ENCODE results near the gene NEK11.

NEK11 gene

GRCh38 chr3:131387796-131388489 lies 361.3 kb downstream of the NEK11 start:
- no peak for DNase-seq (ENCODE audit: low read depth, low spot score)
- no peaks in the 10 kb centered on the region for H3K4me1 ChIP-seq (ENCODE audit: insufficient read depth, insufficient read length)

GRCh38 chr3:131388490-131388799 lies 361.8 kb downstream of the NEK11 start:
- Histone ChIP-seq H3K9me3 (ENCODE audit: insufficient read depth, low read length) (no peaks in the 10 kb centered on the region), H3K9ac (ENCODE audit: insufficient read length, low read depth) (no peak overlapping the region), H3K4me3 (ENCODE audit: insufficient read length, low read depth) (no peak overlapping the region), H3K36me3 (ENCODE audit: insufficient read depth, insufficient read length, low read length) (peaks cover 40% of the 10 kb centered on the region), H3K4me1 (ENCODE audit: insufficient read depth, insufficient read length) (no peaks in the 10 kb centered on the region), H3K27me3 (ENCODE audit: insufficient read depth, insufficient read length) (no peaks in the 10 kb centered on the region)
- no peak for TF ChIP-seq SUZ12 (IDR thresholded peaks at IDR 0.05; ENCODE audit: extremely low read depth, insufficient read depth, insufficient read length)
- TF ChIP-seq YY1 (IDR thresholded peaks at IDR 0.05; ENCODE audit: insufficient read depth, insufficient read length) = no peak
- no peak for TF ChIP-seq ZNF274 (IDR thresholded peaks at IDR 0.05; ENCODE audit: low read depth, low read length)
- DNase-seq (ENCODE audit: low read depth, low spot score) = no peak

More at GRCh38 chr3:131387796-131388489, 361.3 kb downstream of the NEK11 start:
- no peaks in the 10 kb centered on the region for H3K27me3 ChIP-seq (ENCODE audit: insufficient read depth, insufficient read length)
- no peak for TF ChIP-seq ZNF274 (IDR thresholded peaks at IDR 0.05; ENCODE audit: low read depth, low read length)
- TF ChIP-seq YY1 (IDR thresholded peaks at IDR 0.05; ENCODE audit: insufficient read depth, insufficient read length) = no peak
- no peak for TF ChIP-seq SUZ12 (IDR thresholded peaks at IDR 0.05; ENCODE audit: extremely low read depth, insufficient read depth, insufficient read length)
- H3K4me3 ChIP-seq (ENCODE audit: insufficient read length, low read depth) = no peak overlapping the region
- H3K9ac ChIP-seq (ENCODE audit: insufficient read length, low read depth) = no peak overlapping the region
- no peaks in the 10 kb centered on the region for H3K9me3 ChIP-seq (ENCODE audit: insufficient read depth, low read length)
- peaks cover 45% of the 10 kb centered on the region for H3K36me3 ChIP-seq (ENCODE audit: insufficient read depth, insufficient read length, low read length)

- DNase-seq (ENCODE audit: low read depth, low spot score) = no peak
- no peak overlapping the region for H3K4me3 ChIP-seq (ENCODE audit: insufficient read length, low read depth)
- TF ChIP-seq SUZ12 (IDR thresholded peaks at IDR 0.05; ENCODE audit: extremely low read depth, insufficient read depth, insufficient read length) (no peak), YY1 (IDR thresholded peaks at IDR 0.05; ENCODE audit: insufficient read depth, insufficient read length) (no peak), ZNF274 (IDR thresholded peaks at IDR 0.05; ENCODE audit: low read depth, low read length) (no peak)
Observed at GRCh38 chr3:131390331-131390730, 363.7 kb downstream of the NEK11 start.

GRCh38 chr3:131393051-131393450 lies 366.4 kb downstream of the NEK11 start:
- DNase-seq (ENCODE audit: low read depth, low spot score) = no peak
- Histone ChIP-seq H3K9me3 (ENCODE audit: insufficient read depth, low read length) (no peaks in the 10 kb centered on the region), H3K27me3 (ENCODE audit: insufficient read depth, insufficient read length) (no peaks in the 10 kb centered on the region), H3K36me3 (ENCODE audit: insufficient read depth, insufficient read length, low read length) (no peaks in the 10 kb centered on the region), H3K4me1 (ENCODE audit: insufficient read depth, insufficient read length) (no peaks in the 10 kb centered on the region), H3K4me3 (ENCODE audit: insufficient read length, low read depth) (no peak overlapping the region), H3K9ac (ENCODE audit: insufficient read length, low read depth) (no peak overlapping the region)
- TF ChIP-seq ZNF274 (IDR thresholded peaks at IDR 0.05; ENCODE audit: low read depth, low read length) (no peak), YY1 (IDR thresholded peaks at IDR 0.05; ENCODE audit: insufficient read depth, insufficient read length) (no peak), SUZ12 (IDR thresholded peaks at IDR 0.05; ENCODE audit: extremely low read depth, insufficient read depth, insufficient read length) (no peak)

More at GRCh38 chr3:131390331-131390730, 363.7 kb downstream of the NEK11 start:
- no peaks in the 10 kb centered on the region for H3K9me3 ChIP-seq (ENCODE audit: insufficient read depth, low read length)
- no peaks in the 10 kb centered on the region for H3K27me3 ChIP-seq (ENCODE audit: insufficient read depth, insufficient read length)
- H3K4me1 ChIP-seq (ENCODE audit: insufficient read depth, insufficient read length) = no peaks in the 10 kb centered on the region
- H3K9ac ChIP-seq (ENCODE audit: insufficient read length, low read depth) = no peak overlapping the region
- H3K36me3 ChIP-seq (ENCODE audit: insufficient read depth, insufficient read length, low read length) = peaks cover 21% of the 10 kb centered on the region

- no peaks in the 10 kb centered on the region for H3K36me3 ChIP-seq (ENCODE audit: insufficient read depth, insufficient read length, low read length)
- H3K27me3 ChIP-seq (ENCODE audit: insufficient read depth, insufficient read length) = no peaks in the 10 kb centered on the region
- H3K4me1 ChIP-seq (ENCODE audit: insufficient read depth, insufficient read length) = no peaks in the 10 kb centered on the region
- DNase-seq (ENCODE audit: low read depth, low spot score) = no peak
- H3K4me3 ChIP-seq (ENCODE audit: insufficient read length, low read depth) = no peak overlapping the region
- no peak overlapping the region for H3K9ac ChIP-seq (ENCODE audit: insufficient read length, low read depth)
- H3K9me3 ChIP-seq (ENCODE audit: insufficient read depth, low read length) = no peaks in the 10 kb centered on the region
- TF ChIP-seq ZNF274 (IDR thresholded peaks at IDR 0.05; ENCODE audit: low read depth, low read length) = no peak
- TF ChIP-seq SUZ12 (IDR thresholded peaks at IDR 0.05; ENCODE audit: extremely low read depth, insufficient read depth, insufficient read length) = no peak
- TF ChIP-seq YY1 (IDR thresholded peaks at IDR 0.05; ENCODE audit: insufficient read depth, insufficient read length) = no peak
Observed at GRCh38 chr3:131393868-131394267, 367.2 kb downstream of the NEK11 start.

- H3K4me1 ChIP-seq (ENCODE audit: insufficient read depth, insufficient read length) = no peaks in the 10 kb centered on the region
- no peaks in the 10 kb centered on the region for H3K27me3 ChIP-seq (ENCODE audit: insufficient read depth, insufficient read length)
- no peak overlapping the region for H3K4me3 ChIP-seq (ENCODE audit: insufficient read length, low read depth)
- H3K36me3 ChIP-seq (ENCODE audit: insufficient read depth, insufficient read length, low read length) = no peaks in the 10 kb centered on the region
- DNase-seq (ENCODE audit: low read depth, low spot score) = no peak
- H3K9ac ChIP-seq (ENCODE audit: insufficient read length, low read depth) = no peak overlapping the region
- TF ChIP-seq YY1 (IDR thresholded peaks at IDR 0.05; ENCODE audit: insufficient read depth, insufficient read length) (no peak), ZNF274 (IDR thresholded peaks at IDR 0.05; ENCODE audit: low read depth, low read length) (no peak), SUZ12 (IDR thresholded peaks at IDR 0.05; ENCODE audit: extremely low read depth, insufficient read depth, insufficient read length) (no peak)
- no peaks in the 10 kb centered on the region for H3K9me3 ChIP-seq (ENCODE audit: insufficient read depth, low read length)
Observed at GRCh38 chr3:131394400-131394799, 367.7 kb downstream of the NEK11 start.

- H3K9me3 ChIP-seq (ENCODE audit: insufficient read depth, low read length) = no peaks in the 10 kb centered on the region
- no peak overlapping the region for H3K9ac ChIP-seq (ENCODE audit: insufficient read length, low read depth)
- no peak overlapping the region for H3K4me3 ChIP-seq (ENCODE audit: insufficient read length, low read depth)
- no peaks in the 10 kb centered on the region for H3K4me1 ChIP-seq (ENCODE audit: insufficient read depth, insufficient read length)
- DNase-seq (ENCODE audit: low read depth, low spot score) = no peak
- no peaks in the 10 kb centered on the region for H3K27me3 ChIP-seq (ENCODE audit: insufficient read depth, insufficient read length)
- H3K36me3 ChIP-seq (ENCODE audit: insufficient read depth, insufficient read length, low read length) = no peaks in the 10 kb centered on the region
- TF ChIP-seq YY1 (IDR thresholded peaks at IDR 0.05; ENCODE audit: insufficient read depth, insufficient read length) (no peak), SUZ12 (IDR thresholded peaks at IDR 0.05; ENCODE audit: extremely low read depth, insufficient read depth, insufficient read length) (no peak), ZNF274 (IDR thresholded peaks at IDR 0.05; ENCODE audit: low read depth, low read length) (no peak)
Observed at GRCh38 chr3:131396170-131396569, 369.5 kb downstream of the NEK11 start.

Data from NT2/D1 (cell line).